COLO668 (cell line): ENCODE data around the gene RALGPS1.
A peak's percentile ranks its signal among the peaks of the same experiment; 100 is the strongest.

ENCODE experiments used
- DNase-seq: peaks from one replicate; lab custom pipeline; 2025; ENCODE audit not compliant: unreplicated experiment; lab: John Stamatoyannopoulos, UW

RALGPS1 gene

DNA sequence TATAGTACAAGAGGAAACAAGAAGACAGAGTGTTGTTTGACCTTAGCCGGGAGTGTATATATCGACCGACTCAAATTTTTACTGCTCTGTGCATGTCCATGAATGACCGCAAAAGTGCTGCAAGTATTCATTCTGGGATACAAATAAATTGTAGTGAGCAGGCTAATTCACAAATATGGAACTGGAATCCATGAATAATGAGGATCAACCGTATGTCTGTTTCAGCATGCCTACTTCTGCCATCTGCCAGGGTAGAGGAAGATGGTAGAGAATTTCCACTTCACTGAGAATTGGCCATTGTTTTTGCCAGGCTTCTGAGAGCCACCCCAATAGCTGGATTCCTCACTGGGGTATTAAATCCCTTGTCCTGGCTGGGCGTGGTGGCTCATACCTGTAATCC lies 8.5 kb upstream of the RALGPS1 start:
- DNase-seq: no peak

GRCh38 chr9:126907058-126907457 lies 7.5 kb upstream of the RALGPS1 start:
- DNase-seq: no peak

- DNase-seq: peak; percentile 97
Measured at GRCh38 chr9:126915281-126915816, 767 bp downstream of the RALGPS1 start.

- no peak for DNase-seq
Measured at GRCh38 chr9:126915846-126916543, 1.4 kb downstream of the RALGPS1 start.

DNA sequence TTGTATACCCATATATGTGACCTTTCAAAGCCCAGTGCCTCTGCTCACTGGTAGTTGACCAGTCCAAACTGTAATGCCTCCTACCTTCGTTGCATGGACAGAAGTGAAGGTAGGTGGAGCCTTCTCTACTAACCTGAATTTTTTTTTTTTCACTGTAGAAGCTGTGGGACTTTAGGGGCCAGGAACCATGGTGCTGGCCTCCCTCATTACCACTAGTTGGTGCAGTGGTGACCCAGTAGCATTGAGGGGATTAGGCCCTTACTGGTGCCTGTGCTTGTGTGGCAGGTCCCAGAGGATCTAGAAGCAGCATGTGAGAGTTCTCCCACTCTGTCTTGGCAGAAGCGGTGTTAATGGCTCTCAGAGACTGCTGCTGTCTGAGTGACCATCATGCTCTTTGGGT lies 2.3 kb downstream of the RALGPS1 start:
- no peak for DNase-seq

- DNase-seq: no peak
Measured at GRCh38 chr9:126919193-126919592, 4.6 kb downstream of the RALGPS1 start.

DNA sequence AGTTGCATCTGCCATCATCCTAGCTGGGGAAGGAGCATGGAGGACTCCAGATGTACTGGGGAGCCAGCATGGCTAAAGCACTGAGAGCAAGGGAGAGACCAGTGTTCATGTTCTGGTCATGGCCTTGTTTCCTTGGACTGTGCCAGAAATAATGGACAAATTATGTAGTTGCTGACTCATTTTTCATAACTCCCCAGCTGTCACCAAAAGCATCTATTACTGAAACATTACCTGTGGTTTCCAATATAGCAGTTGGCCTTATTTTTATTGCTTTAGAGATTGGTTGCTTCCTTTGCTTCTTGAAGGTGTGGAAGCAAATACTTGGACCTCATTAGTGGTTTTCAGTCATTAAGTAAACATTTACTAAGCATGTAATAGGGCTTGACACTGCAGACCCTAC lies 11.3 kb downstream of the RALGPS1 start:
- no peak for DNase-seq

DNA sequence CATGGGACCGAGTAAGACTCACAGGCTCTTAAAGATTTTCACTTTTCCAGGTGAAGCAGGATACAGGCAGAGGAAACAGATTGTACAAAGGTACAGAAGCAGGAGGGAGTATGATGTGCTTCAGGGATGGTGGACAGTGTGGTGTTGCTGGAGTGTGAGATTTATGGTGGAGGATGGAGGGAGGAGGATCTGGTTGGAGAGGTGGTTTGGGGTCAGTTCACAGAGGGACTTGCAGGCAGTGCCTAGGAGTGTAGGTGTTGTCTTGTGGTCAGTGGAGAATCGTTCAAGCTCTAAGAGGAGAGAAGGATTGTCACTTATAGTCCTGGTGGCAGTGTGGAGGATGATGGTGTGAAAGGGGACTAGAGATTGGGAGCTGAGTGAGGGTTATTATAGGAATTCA lies 11.8 kb downstream of the RALGPS1 start:
- no peak for DNase-seq

- peak; percentile 25 for DNase-seq
Measured at GRCh38 chr9:126927419-126927818, 12.8 kb downstream of the RALGPS1 start.

DNA sequence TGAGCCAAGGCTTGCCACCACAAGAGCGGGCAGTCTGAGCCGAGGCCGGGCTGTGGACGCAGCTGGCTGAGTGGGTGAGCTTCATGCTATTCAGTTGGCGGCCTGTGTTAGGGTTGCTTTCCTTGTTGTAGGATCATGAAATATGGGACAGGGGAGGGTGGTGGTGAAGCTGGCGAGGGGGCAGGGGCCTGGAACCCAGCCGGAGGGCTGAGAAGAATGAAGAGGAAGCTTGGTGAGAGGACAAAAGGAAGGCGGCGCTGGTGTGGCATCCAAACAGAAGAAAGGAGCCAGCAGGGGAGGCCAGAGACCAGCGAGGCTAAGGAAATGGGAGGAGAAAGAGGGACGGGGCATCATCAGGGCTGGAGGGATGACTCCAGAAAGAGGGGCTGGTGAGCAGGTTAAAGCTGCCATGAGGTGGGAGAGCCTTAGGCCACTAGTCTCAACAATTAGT lies 18.3 kb downstream of the RALGPS1 start:
- no peak for DNase-seq

- DNase-seq: no peak
Measured at GRCh38 chr9:126933334-126933980, 18.9 kb downstream of the RALGPS1 start.

DNA sequence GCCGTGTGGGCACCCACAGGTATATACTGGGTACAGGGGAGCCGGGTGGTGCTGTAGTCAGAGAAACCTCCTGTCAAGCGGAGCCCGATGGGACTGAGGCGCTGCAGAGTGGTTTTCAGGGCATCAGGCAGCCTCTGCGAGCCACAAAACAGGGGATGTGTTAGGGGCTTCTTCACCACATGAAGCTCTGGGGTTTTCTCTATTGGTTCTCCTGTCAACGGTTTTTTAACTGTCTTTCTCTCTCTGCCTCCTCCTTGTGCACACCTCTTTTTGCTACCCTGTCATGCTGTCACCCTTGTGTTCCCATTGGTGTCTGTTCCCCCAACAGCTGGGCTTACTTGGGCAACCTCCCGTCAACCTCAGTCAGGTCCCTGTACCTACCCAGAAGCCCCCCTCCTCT lies 19.9 kb downstream of the RALGPS1 start:
- no peak for DNase-seq

DNA sequence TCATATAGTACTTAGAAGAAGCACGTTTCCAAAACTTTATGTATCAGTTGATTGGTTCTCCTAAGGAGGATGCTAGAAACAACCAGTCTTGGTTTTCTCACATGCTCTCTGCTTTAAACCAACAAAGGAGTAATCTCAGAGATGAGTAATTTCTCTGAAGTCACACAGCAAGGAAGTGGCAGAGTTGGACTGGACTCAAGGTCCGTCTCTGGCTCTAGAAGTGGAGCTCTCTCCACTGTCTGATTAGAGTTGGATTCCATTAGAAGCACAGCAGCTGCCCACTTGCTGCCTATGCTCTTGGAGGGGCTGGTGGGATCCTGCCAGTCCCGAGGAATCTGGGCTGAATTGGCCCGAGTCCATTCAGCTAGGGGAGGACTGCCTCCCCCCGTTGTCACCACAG lies 21.0 kb downstream of the RALGPS1 start:
- DNase-seq: no peak

DNA sequence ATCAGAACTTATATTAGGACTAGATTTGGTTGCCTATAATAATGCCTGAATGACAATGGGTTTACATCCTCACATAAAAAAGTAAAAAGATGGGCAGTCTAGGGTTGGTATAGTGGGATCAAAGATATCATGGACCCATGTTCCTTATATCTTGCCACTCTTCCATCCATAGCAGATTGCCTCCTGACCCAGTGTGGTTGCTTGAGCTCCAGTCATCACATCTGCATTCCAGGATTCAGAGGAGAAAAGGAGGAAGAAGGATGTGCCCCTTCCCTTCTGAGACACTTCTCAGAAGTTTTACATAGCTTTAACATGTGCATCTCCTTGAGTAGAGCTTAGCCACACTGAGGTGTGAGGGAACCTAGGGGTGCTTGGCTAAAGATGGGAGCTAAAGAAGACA lies 22.9 kb downstream of the RALGPS1 start:
- no peak for DNase-seq

- no peak for DNase-seq
Measured at GRCh38 chr9:126938327-126938726, 23.7 kb downstream of the RALGPS1 start.

- DNase-seq: peak; percentile 54
Measured at GRCh38 chr9:126939821-126940221, 25.2 kb downstream of the RALGPS1 start.

GRCh38 chr9:126942399-126942798 lies 27.8 kb downstream of the RALGPS1 start:
- no peak for DNase-seq

DNA sequence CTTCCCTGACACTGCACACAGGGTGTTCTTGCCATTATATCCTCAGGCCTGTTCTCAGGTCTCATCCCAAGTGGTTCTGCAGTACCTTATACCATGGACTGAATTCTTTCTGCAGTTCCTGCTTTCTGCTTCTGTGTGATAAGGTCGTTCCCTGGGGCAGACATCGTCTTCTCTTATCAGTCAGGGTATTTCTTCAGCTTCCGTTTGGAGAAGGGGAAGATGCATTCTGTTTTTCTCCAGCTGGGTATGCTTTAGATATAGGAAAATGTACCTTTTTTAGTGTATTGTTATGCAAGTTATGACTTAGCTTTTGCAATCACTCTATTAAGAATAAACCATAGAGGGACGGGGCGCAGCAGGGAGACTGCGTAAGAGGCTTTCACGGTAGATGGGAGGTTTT lies 31.1 kb downstream of the RALGPS1 start:
- no peak for DNase-seq

- DNase-seq: peak; percentile 15
Measured at GRCh38 chr9:126947529-126947928, 32.9 kb downstream of the RALGPS1 start.

DNA sequence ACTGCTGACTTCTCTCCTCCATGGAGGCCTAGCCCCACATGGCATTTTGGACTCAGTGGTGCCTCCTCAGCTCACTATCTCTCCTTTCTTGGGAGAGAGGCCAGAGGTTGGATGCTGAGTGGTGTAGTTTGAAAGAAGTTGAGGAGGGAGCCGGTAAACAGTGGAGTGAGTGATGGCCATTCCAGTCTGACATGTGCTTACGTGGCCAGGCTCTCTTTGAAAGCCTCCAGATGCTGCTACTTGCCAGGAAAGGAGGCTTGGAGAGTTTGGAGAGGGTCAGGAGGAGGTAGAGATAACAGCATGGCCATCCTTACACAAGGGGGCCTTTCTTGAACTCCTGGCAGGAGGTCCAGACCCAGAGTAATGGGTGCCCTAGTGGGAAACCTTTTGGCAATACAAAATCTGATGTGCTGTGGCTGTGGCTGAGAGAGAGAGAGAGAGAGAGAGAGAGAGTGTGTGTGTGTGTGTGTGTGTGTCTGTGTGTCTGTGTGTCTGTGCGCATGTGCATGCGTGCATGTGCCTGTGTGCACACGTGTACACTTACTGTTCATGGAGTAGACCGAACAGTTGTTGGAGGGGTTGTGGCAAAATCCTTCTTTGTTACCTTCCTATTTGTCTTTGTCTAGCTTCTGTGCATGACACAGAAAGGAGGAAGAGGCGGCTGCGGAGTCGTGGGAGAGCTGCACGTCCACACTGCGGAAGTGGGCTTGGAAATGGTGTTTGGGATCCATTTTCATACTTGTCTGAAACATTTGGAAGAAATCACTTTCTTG lies 37.8 kb downstream of the RALGPS1 start:
- no peak for DNase-seq

GRCh38 chr9:126953041-126953809 lies 38.6 kb downstream of the RALGPS1 start:
- no peak for DNase-seq
